PC-3 (cell line): ENCODE data around the gene EFL1. TPM values are rescaled to one million over a fixed set of nuclear protein-coding genes. Genes with fewer than 3 reads are reported as not detected.

Experiments
- ATAC-seq: fragments of 200-7000 bp; cut with Tn5 transposase; 2 replicates; pipeline ENCODE4 v1.9.1; 2020; ENCODE audit warnings: mild to moderate bottlenecking, moderate library complexity
- BruUV-seq: library from RNA; stranded (reverse); fragments of 400-500 nt; replicated peaks from 2 replicates; lab custom pipeline; 2021; lab: Mats Ljungman, UMichigan
- CTCF ChIA-PET: fragments of 300-600 bp; sonication (Branson Sonifier 250); formaldehyde crosslinking; loops from one replicate; lab custom pipeline; 2022; ENCODE audit warnings: antibody characterized with exemption; lab: Charles Lee
- POLR2A ChIA-PET: fragments of 300-600 bp; sonication (Branson Sonifier 250); formaldehyde crosslinking; loops from one replicate; lab custom pipeline; 2022; ENCODE audit warnings: antibody characterized with exemption; ENCODE audit not compliant: unreplicated experiment; lab: Charles Lee
- DNase-seq: peaks from one replicate; pipeline ENCODE4 v3.0.0-alpha.2; 2015
- H2AFZ ChIP-seq: fragments of 300-600 bp; sonication (generic); 2 replicates; pipeline ENCODE4 v1.6.0; 2016; ENCODE audit warnings: antibody characterized with exemption, low read length
- H3F3A ChIP-seq: fragments of 300-600 bp; sonication (generic); one replicate; pipeline ENCODE4 v1.6.0; 2017; ENCODE audit warnings: antibody characterized with exemption, low read length, control low read depth, mild to moderate bottlenecking; ENCODE audit not compliant: unreplicated experiment
- H3K27ac ChIP-seq: fragments of 300-600 bp; sonication (generic); 2 replicates; pipeline ENCODE4 v1.5.1; 2016; ENCODE audit warnings: mild to moderate bottlenecking, low read length
- H3K27me3 ChIP-seq: fragments of 300-600 bp; sonication (generic); 2 replicates; pipeline ENCODE4 v1.6.1; 2016; ENCODE audit warnings: low read length, mixed read lengths
- H3K36me3 ChIP-seq: fragments of 300-600 bp; sonication (generic); 2 replicates; pipeline ENCODE4 v1.6.1; 2016; ENCODE audit warnings: low read depth, mixed run types, low read length, mixed read lengths
- H3K4me1 ChIP-seq: fragments of 300-600 bp; sonication (generic); 2 replicates; pipeline ENCODE4 v1.5.1; 2016; ENCODE audit warnings: low read length; ENCODE audit not compliant: insufficient read depth
- H3K4me2 ChIP-seq: fragments of 300-600 bp; sonication (generic); 2 replicates; pipeline ENCODE4 v1.6.0; 2016; ENCODE audit warnings: low read length
- H3K4me3 ChIP-seq: fragments of 300-600 bp; sonication (generic); 2 replicates; pipeline ENCODE4 v1.5.1; 2016; ENCODE audit warnings: mild to moderate bottlenecking, low read length, mixed read lengths
- H3K79me2 ChIP-seq: fragments of 300-600 bp; sonication (generic); 2 replicates; pipeline ENCODE4 v1.6.1; 2017; ENCODE audit warnings: low read length, mixed read lengths
- H3K9ac ChIP-seq: fragments of 300-600 bp; sonication (generic); 2 replicates; pipeline ENCODE4 v1.6.0; 2016; ENCODE audit warnings: mild to moderate bottlenecking, low read length
- H3K9me2 ChIP-seq: fragments of 300-600 bp; sonication (generic); replicated peaks from 2 replicates; pipeline ENCODE4 v1.6.1; 2016; ENCODE audit warnings: mixed run types, low read length, mixed read lengths
- H3K9me3 ChIP-seq: fragments of 300-600 bp; sonication (generic); 2 replicates; pipeline ENCODE4 v1.6.1; 2016; ENCODE audit warnings: low read length, mixed read lengths
- H4K20me1 ChIP-seq: fragments of 300-600 bp; sonication (generic); 2 replicates; pipeline ENCODE4 v1.6.1; 2016; ENCODE audit warnings: low read length, mixed read lengths
- CTCF ChIP-seq: fragments of 300-600 bp; sonication (generic); conservative IDR thresholded peaks from 2 replicates; pipeline ENCODE4 v1.5.1; 2017; ENCODE audit warnings: antibody characterized with exemption, low read depth, mild to moderate bottlenecking, low read length
- EZH2 ChIP-seq: fragments of 300-600 bp; sonication (generic); IDR thresholded peaks from one replicate; pipeline ENCODE4 v1.6.1; 2017; ENCODE audit warnings: antibody characterized with exemption, mild to moderate bottlenecking, low read length; ENCODE audit not compliant: unreplicated experiment
- EZH2phosphoT487 ChIP-seq: fragments of 300-600 bp; sonication (generic); IDR thresholded peaks from 2 replicates; pipeline ENCODE4 v1.6.1; 2018; ENCODE audit warnings: mild to moderate bottlenecking, antibody characterized with exemption, low read length, borderline replicate concordance
- intact Hi-C: fragments of 100-400 bp; cut with micrococcal nuclease; formaldehyde crosslinking; loops from 2 replicates; pipeline ENCODE4 v1.9.0; 2023
- total RNA-seq: library from RNA; depleted of rRNA; stranded (reverse); fragments of >200 nt; gene quantifications from 2 replicates; pipeline ENCODE4 v1.2.3, GENCODE V29; 2014

The EFL1 gene
- total RNA-seq, 1 experiment from 2014 or later: 14.7 TPM

- H3K4me3 ChIP-seq: no peak overlapping the region
- no TSS peak for BruUV-seq
- H3K79me2 ChIP-seq: no peaks in the 10 kb centered on the region
- no peak overlapping the region for H2AFZ ChIP-seq
- H3K4me2 ChIP-seq: no peak overlapping the region
- TF ChIP-seq EZH2: no peak
- no peak for TF ChIP-seq CTCF
- TF ChIP-seq EZH2phosphoT487: no peak
- no peaks in the 10 kb centered on the region for H3K36me3 ChIP-seq
- no peaks in the 10 kb centered on the region for H3K4me1 ChIP-seq
- DNase-seq (no peak), ATAC-seq (no peak)
- H3K9ac ChIP-seq: no peak overlapping the region
- POLR2A ChIA-PET: no interaction called here
- H4K20me1 ChIP-seq: no peaks in the 10 kb centered on the region
- H3K27ac ChIP-seq: no peak overlapping the region
- H3K27me3 ChIP-seq: no peaks in the 10 kb centered on the region
- H3K9me2 ChIP-seq: no peaks in the 10 kb centered on the region
- no peaks in the 10 kb centered on the region for H3K9me3 ChIP-seq
- intact Hi-C loops: no loop called here
- CTCF ChIA-PET: no interaction called here
- H3F3A ChIP-seq: no peaks in the 10 kb centered on the region
Observed at GRCh38 chr15:82298032-82298431, 35.5 kb upstream of the EFL1 start.

DNA sequence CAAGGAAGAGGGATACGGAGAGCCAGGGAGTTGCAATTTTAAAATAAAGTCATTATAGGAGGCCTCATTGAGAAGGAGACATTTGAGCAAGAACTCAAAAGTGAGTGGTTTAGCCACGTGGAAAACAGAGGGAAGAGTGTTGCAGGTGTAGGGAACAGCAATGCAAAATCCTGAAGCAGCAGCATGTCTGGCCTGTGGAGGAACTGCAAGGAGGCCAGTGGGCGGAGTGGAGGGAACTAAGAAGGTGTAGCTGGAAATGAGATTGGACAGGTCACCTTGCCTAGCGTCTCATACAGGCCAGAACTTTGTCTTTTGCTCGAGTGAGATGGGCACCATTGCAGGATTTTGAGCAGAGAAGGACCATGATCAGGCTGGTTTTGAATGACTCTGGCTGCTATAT is 35.0 kb upstream of the EFL1 start:
- Histone ChIP-seq H3K4me3 (no peak overlapping the region), H4K20me1 (no peaks in the 10 kb centered on the region), H3K4me1 (no peaks in the 10 kb centered on the region), H3K9ac (no peak overlapping the region), H3K27me3 (no peaks in the 10 kb centered on the region), H3K36me3 (no peaks in the 10 kb centered on the region), H3K27ac (no peak overlapping the region), H3K9me2 (no peaks in the 10 kb centered on the region), H3K9me3 (no peaks in the 10 kb centered on the region), H2AFZ (no peak overlapping the region), H3F3A (no peaks in the 10 kb centered on the region), H3K79me2 (no peaks in the 10 kb centered on the region), H3K4me2 (no peak overlapping the region)
- CTCF ChIA-PET: no interaction called here
- TF ChIP-seq EZH2phosphoT487 (no peak), CTCF (no peak), EZH2 (no peak)
- ATAC-seq (no peak), DNase-seq (peak; percentile 7)
- intact Hi-C loops: no loop called here
- POLR2A ChIA-PET: no interaction called here
- no TSS peak for BruUV-seq

DNA sequence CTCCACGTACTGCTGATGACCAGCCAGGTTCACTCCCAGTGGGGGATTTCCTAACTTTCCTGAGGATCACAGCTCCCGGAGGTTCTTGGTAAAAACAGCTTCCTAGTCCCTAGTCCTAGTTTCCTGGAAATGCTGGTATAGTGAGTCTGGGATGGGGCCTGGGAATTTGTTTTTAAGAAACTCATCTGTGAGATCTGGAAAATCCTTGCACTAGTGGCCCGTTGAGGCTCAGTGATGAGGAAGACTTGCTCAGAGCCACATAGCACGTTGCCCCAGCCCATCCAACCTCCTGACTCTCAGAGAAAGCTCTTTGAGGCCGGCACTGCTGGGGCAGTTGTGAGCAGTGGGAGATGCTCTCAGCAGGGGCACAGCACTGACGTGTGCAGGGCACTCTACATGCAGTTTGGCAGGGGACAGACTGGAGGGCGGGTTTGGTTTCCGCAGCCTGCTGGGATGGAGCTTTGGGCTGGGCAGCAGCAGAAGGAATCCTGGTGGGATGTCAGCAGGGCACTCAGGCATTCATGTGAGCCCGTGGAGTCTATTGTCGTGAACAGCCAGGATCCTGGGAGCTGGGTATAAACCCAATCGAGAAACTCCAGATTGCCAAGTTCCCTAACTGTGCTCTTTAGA is 31.6 kb upstream of the EFL1 start:
- ChIA-PET POLR2A (no interaction called here), CTCF (no interaction called here)

More for the DNA sequence above, 31.6 kb upstream of the EFL1 start:
- Histone ChIP-seq H3K79me2 (no peaks in the 10 kb centered on the region), H4K20me1 (no peaks in the 10 kb centered on the region), H3F3A (no peaks in the 10 kb centered on the region), H2AFZ (no peak overlapping the region), H3K27me3 (no peaks in the 10 kb centered on the region), H3K9me3 (no peaks in the 10 kb centered on the region), H3K4me2 (no peak overlapping the region), H3K4me1 (no peaks in the 10 kb centered on the region), H3K9me2 (no peaks in the 10 kb centered on the region), H3K4me3 (no peak overlapping the region), H3K27ac (no peak overlapping the region), H3K9ac (no peak overlapping the region), H3K36me3 (no peaks in the 10 kb centered on the region)
- TF ChIP-seq EZH2 (no peak), CTCF (no peak), EZH2phosphoT487 (no peak)
- DNase-seq (no peak), ATAC-seq (no peak)
- no TSS peak for BruUV-seq
- intact Hi-C loops: no loop called here
